Measurements from ENCODE around the gene KCTD18.

Gene KCTD18

GRCh38 chr2:200453853-200454534, 55.9 kb downstream of the KCTD18 start:
- no peak for DNase-seq

DNA sequence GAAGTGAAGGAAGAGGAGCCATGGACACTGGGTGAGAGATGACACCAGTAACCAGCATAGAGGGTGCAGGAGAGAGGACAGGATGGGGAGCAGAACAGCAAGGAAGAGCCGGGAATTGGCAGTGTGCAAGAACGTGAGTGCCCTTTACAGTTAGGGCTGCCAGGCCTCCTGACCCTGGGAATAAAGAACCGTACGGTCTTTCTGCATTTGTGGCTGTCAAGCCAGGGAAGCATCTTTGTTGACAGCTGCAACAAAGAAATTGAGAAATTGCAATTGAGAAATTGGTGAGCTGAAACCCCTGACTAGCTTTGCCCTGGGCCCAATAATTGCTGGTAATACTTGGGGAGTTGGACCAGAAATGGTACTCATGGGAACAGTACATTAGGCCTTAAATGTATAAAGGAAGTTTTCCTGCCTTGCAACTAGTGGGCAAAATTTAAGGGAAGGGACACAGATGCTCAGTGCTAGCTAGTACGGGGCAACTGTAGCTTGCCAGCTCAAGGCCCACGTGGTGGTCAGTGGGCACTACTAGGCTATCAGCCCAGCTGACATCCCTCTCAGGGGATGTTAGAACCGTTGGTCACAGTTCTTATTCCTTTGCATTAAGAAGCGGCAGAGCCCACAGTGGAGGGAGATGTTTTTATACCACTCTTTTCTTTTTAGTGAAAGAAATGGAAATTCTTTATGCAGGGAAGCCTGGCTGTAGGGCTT, 56.6 kb downstream of the KCTD18 start:
- no peak for DNase-seq

GRCh38 chr2:200452377-200452776, 57.5 kb downstream of the KCTD18 start:
- no peak for DNase-seq

- no peak for DNase-seq
These were observed 58.4 kb downstream of the KCTD18 start for GRCh38 chr2:200451511-200451910.

- DNase-seq, result no peak
These were observed 59.6 kb downstream of the KCTD18 start for GRCh38 chr2:200450288-200450687.

DNA sequence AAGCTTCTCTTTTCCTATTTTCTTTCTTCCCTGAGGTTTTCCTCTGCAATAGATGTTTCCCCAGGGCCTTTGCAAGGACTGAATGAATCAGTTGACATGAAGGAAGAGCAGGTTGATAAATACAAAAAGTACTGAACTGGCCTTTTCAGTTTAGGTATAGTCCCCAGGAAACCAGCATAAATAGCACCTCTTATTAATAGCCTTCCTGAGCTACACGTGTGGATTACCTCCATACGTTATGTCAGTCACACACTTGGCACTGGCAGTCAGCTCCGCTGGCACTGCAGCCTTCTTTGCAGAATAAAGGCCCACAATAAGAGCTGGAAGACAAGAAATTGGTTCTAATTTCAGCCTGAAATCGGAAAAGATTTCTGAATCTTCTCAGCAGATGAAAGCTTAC, 60.7 kb downstream of the KCTD18 start:
- no peak for DNase-seq

DNA sequence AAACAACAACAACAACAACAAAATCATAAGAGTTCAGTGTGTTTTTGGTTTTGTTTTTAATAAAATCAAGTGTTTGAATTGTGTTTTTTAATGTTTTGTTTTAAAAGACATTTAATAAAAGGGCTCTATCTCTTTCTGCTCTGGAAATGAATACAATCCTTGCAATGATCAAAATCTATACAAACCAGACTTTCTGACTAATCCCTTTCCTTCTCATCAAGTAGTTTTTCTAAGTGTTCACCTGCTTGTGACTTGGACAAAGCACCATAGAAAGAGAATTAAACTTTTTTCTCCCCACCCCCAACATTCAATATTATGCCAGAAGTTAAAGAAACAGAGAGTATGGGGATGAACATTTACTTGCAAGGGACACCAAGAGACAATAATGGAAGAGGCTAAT, 61.4 kb downstream of the KCTD18 start:
- DNase-seq, result no peak

DNA sequence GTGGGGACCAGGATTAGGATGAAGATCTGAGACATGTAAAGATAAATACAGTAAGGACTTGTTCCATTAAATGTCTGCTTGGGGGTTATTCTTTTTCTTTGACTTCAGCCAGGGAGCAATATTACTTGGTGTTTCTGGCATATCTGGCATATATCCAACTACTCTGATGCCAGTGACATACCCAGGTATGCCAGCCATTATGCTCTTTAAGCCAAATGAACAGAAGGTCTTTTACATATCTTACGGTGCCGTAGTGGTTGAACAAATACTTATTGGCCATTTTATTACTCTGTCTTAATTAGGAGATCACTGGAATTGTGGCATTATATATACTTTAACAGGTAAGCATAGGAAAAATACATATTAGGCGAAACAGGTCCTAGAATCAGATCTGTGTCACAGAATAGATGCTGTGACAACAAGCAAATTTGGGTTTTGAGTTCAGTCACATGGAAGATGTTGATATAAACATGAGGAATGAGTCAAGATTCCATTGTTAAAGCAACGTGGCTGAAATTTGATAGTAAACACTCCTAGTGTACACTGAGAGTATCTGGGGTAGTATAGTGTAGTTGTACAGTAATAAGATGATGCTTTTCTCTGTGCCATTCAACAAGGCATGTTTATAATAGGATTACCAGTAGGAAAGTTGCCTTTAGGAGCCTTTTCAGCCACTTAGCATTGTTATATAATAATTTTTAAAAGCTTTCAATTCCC, 62.6 kb downstream of the KCTD18 start:
- DNase-seq, result no peak

DNA sequence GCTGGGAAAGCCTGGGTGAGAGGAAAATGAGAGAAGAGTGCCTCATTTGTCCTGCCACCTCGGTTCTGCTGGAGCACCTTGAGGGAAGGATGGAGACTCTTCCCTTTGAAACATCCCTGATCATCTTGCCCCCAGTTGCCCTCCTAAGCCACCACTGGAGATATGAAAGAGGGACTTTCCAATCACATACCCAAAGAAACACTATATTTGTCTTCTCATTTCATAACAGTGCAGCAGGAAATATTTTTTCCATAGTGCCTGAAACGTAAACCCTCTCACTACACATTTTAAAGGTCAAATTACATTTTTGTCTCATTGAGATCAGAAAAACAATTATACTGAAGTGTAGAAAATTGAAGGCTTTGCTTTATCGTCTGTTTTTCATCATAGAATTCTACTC, 63.3 kb downstream of the KCTD18 start:
- no peak for DNase-seq

- no peak for DNase-seq
These were observed 64.6 kb downstream of the KCTD18 start for GRCh38 chr2:200445284-200445683.

GRCh38 chr2:200444530-200444929, 65.3 kb downstream of the KCTD18 start:
- DNase-seq, result no peak

- DNase-seq, result no peak
These were observed 66.0 kb downstream of the KCTD18 start for GRCh38 chr2:200443916-200444315.

DNA sequence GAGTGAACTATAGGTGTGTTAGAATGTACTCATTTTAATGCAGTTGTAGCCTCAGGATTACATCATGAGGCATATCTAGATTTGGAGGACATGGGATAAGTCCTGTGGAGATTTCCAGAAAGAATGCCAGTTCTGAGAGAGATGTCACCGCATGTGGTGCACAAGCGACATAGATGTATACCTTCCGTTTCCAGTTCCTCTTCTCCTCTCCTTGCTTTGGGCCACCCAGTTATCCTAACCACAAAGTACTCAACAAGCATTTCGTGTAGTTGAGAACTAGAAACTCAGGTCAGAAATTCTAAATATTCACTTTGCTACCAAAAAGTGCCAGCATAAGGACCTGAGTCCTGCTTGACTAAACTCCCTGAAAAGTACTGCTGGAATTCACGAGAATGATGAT, 66.5 kb downstream of the KCTD18 start:
- DNase-seq, result no peak

DNA sequence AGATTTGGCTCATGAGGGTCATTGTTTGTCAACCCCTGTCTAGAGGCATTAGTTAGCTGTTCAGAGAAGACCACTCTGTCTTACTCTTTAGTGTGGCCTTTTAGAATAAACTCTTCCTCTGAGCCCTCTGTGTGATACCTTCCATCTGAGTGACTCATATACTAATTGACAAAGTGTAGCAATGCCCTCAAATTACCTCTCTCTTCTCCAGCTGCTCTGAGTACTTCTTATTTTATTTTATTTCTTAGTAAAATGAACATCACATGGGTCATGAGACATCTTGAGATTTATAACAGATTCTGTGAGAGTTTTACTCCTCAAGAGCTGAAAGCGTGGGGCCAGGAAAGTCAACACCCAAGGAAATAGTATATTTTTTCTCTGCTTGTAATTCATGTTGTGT, 67.4 kb downstream of the KCTD18 start:
- DNase-seq, result no peak

- DNase-seq, result no peak
These were observed 69.9 kb downstream of the KCTD18 start for GRCh38 chr2:200439981-200440380.
